Kidney epithelial cell (primary cell): Measurements from ENCODE around the gene LARGE1. TPM values are rescaled to one million over a fixed set of nuclear protein-coding genes. Genes with fewer than 3 reads are reported as not detected.
"Not testable (repeated sequence)": the region's sequence is repeated elsewhere in the genome, so short reads cannot be mapped to it uniquely, and the experiment has no call there.

ENCODE experiments used
- DNase-seq: peaks from one replicate; pipeline ENCODE4 v3.0.0-alpha.2; 2010; ENCODE audit warnings: low read depth
- H3K27me3 ChIP-seq: 2 replicates; pipeline ENCODE4 v1.6.0; 2011; ENCODE audit warnings: low read length; ENCODE audit not compliant: control insufficient read depth, insufficient read depth
- H3K36me3 ChIP-seq: 2 replicates; pipeline ENCODE4 v1.5.1; 2011; ENCODE audit warnings: low read length; ENCODE audit not compliant: control insufficient read depth, insufficient read depth
- H3K4me3 ChIP-seq: 2 replicates; pipeline ENCODE4 v1.5.1; 2011; ENCODE audit warnings: low read depth, mild to moderate bottlenecking, control low read depth, low read length
- total RNA-seq: library from RNA; depleted of rRNA; stranded (reverse); fragments of >200 nt; gene quantifications from 2 replicates; pipeline ENCODE4 v1.2.3, GENCODE V29; 2015
- TF ChIP-seq, protein P1 (sequence below): IDR thresholded peaks from 2 replicates; pipeline ENCODE4 v1.5.1; 2011; ENCODE audit warnings: mild to moderate bottlenecking, moderate library complexity, low read length, control low read depth, inconsistent platforms; ENCODE audit not compliant: insufficient read depth, poor library complexity, severe bottlenecking

Gene LARGE1
- total RNA-seq, 1 donor from 2014 or later, result 17.8 TPM

DNA sequence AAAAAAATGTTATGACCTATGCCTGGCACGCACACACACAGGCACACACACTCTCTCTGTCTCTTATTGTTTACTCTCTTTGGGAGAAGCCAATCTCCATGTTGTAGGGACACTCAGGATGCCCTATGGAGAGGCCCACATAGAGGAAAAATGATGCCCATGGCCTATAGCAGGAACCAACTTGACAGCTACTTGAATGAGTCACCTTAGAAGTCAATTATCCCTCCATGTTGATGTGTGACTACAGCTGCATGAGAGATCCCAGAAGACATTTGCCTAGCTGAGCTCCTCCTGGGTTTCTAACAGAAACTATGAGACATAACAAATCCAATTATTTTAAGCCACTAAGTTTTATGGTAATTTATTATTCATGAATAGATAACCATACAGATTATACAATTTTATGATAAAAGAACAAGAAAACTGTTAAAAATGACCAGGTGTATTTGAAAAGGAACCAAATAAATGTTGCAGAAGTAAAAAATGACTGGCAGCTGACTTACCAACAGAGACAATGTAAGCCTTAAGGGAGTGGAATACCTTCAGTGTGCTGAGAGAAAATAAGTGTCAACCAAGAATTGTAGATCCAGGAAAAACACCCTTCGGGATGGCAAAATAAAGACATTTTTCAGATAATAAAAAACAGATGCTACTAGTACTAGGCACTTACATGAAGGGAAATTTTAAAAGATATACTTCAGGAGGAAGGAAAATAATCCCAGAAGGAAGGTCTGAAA is 458.4 kb downstream of the LARGE1 start:
- TF ChIP-seq, protein P1, sequence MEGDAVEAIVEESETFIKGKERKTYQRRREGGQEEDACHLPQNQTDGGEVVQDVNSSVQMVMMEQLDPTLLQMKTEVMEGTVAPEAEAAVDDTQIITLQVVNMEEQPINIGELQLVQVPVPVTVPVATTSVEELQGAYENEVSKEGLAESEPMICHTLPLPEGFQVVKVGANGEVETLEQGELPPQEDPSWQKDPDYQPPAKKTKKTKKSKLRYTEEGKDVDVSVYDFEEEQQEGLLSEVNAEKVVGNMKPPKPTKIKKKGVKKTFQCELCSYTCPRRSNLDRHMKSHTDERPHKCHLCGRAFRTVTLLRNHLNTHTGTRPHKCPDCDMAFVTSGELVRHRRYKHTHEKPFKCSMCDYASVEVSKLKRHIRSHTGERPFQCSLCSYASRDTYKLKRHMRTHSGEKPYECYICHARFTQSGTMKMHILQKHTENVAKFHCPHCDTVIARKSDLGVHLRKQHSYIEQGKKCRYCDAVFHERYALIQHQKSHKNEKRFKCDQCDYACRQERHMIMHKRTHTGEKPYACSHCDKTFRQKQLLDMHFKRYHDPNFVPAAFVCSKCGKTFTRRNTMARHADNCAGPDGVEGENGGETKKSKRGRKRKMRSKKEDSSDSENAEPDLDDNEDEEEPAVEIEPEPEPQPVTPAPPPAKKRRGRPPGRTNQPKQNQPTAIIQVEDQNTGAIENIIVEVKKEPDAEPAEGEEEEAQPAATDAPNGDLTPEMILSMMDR, result no peak
- Histone ChIP-seq H3K4me3 (no peak overlapping the region), H3K27me3 (no peaks in the 10 kb centered on the region), H3K36me3 (no peaks in the 10 kb centered on the region)
- no peak for DNase-seq

DNA sequence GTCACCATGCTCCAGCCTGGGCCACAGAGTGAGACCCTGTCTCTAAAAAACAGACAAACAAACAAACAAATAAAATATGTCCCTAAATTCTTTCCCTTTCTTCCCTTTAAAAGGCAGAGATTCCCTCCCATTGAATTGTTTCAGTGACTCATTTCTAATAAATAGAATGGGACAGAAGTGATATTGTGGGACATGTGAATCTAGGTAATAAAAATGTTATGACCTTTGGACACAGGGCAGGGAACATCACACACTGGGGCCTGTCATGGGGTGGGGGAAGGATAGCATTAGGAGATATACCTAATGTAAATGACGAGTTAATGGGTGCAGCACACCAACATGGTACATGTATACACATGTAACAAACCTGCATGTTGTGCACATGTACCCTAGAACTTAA is 459.0 kb downstream of the LARGE1 start:
- DNase-seq, H3K4me3 ChIP-seq, H3K36me3 ChIP-seq, H3K27me3 ChIP-seq: not testable (repeated sequence)

DNA sequence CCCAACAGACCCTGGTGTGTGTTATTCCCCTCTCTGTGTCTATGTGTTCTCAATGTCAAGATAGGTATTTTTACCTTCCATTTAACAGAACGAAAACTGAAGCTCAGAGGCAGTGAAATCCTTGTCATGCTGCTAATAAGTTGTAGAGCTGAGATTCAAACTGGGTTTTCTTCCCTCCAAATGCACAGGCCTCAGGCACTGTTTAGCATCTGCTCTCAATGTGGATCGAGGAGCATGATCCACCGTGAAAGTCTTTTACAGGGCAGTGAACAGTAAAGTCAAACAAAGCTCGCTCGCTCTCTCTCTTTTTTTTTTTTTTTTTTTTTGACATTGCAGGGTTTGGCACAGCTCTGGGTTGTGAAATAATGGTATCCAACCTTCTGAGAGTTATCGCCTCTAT is 461.1 kb downstream of the LARGE1 start:
- no peak for DNase-seq
- Histone ChIP-seq H3K27me3 (no peaks in the 10 kb centered on the region), H3K36me3 (no peaks in the 10 kb centered on the region), H3K4me3 (no peak overlapping the region)
- TF ChIP-seq, protein P1, result no peak

DNA sequence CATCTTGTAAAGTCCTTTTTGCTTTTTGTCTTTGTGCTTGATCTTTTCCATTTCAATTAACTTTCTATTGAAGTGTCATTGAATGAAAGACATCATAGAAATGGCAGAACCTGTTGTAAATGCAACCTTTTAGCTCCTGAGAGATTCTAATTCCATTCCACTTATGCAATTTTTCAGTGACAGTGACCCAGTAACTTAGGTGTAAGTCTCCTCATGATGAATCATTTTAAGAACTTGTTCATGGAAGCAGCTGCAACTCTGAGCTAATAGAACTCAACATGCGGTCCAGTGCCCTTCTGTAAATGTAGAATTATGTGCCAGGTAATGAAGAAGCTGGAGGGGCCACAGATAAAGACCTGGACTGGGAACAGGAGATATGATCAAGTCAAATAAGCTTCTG is 463.8 kb downstream of the LARGE1 start:
- H3K36me3 ChIP-seq, result no peaks in the 10 kb centered on the region
- TF ChIP-seq, protein P1, result no peak
- H3K27me3 ChIP-seq, result no peaks in the 10 kb centered on the region
- DNase-seq, result no peak
- no peak overlapping the region for H3K4me3 ChIP-seq

DNA sequence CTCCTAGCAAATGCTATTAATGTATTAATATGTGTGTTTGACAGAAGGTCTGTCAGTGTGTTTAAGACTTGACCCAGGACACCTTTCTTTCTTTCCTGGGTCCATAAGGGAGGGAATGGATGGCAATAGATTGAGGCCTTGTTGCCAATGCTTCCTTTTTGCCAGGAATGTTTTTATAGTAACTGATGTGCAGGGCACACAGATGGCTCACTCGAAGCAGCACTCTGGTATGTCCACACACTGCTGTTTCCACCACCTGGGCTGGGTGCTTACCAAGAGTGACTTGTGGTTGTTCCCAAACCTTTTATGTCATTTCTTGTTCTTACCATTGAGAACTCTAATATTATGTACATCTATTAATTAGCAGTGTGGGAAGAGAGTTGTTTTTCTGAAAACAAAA is 465.2 kb downstream of the LARGE1 start:
- no peak for DNase-seq
- Histone ChIP-seq H3K27me3 (no peaks in the 10 kb centered on the region), H3K4me3 (no peak overlapping the region), H3K36me3 (no peaks in the 10 kb centered on the region)
- TF ChIP-seq, protein P1, result no peak

DNA sequence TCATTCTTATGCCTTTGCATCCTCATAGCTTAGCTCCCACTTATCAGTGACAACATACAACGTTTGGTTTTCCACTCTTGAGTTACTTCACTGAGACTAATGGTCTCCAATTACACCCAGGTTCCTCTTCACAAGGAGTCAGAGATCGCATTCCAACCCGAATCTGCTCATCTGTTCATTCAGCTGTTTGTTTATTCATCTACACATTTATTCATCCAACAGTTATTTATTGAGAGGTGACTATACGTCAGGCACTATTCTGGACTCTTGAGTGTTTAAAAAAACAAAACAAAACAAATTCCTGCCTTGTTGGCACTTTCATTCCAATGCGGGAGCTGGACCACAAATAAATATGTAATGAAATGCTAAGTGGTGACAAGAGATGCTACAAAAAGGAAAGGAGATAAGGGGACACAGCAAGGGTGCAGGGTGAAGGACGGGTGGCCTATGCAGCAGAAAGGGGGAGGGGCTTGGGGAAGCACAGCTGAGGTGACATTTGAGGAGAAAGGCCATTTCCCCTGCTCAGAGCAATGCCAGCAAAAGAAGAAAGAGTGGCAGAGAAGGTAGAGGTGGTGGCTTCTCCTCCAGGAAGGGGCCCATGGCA is 468.3 kb downstream of the LARGE1 start:
- DNase-seq, result no peak
- TF ChIP-seq, protein P1, result no peak
- H3K4me3 ChIP-seq, result no peak overlapping the region
- H3K36me3 ChIP-seq, result no peaks in the 10 kb centered on the region
- no peaks in the 10 kb centered on the region for H3K27me3 ChIP-seq
